HG02588 (cell line): Measurements from ENCODE around the gene ATG7.
"Not testable (repeated sequence)": the region's sequence is repeated elsewhere in the genome, so short reads cannot be mapped to it uniquely, and the experiment has no call there.

ENCODE experiments used
- ATAC-seq: cut with Tn5 transposase; IDR thresholded peaks from one replicate; pipeline ENCODE4 v1.9.1; 2021; ENCODE audit warnings: mild to moderate bottlenecking, moderate library complexity; ENCODE audit not compliant: unreplicated experiment

Gene ATG7

GRCh38 chr3:11581237-11582190 is 309.3 kb downstream of the ATG7 start:
- no peak for ATAC-seq

GRCh38 chr3:11582191-11582968 is 310.2 kb downstream of the ATG7 start:
- ATAC-seq, result no peak

- ATAC-seq, result no peak
Observed at GRCh38 chr3:11583235-11583634, 311.0 kb downstream of the ATG7 start.

GRCh38 chr3:11583638-11584046 is 311.4 kb downstream of the ATG7 start:
- no peak for ATAC-seq

GRCh38 chr3:11584570-11584969 is 312.4 kb downstream of the ATG7 start:
- no peak for ATAC-seq

- ATAC-seq, result no peak
Observed at GRCh38 chr3:11587766-11588165, 315.6 kb downstream of the ATG7 start.

GRCh38 chr3:11588338-11588737 is 316.1 kb downstream of the ATG7 start:
- no peak for ATAC-seq

GRCh38 chr3:11588755-11589154 is 316.6 kb downstream of the ATG7 start:
- ATAC-seq, result no peak

- no peak for ATAC-seq
Observed at GRCh38 chr3:11589706-11590105, 317.5 kb downstream of the ATG7 start.

GRCh38 chr3:11591002-11591355 is 318.8 kb downstream of the ATG7 start:
- no peak for ATAC-seq

- ATAC-seq, result no peak
Observed at GRCh38 chr3:11591391-11592282, 319.4 kb downstream of the ATG7 start.

- no peak for ATAC-seq
Observed at GRCh38 chr3:11592445-11593298, 320.5 kb downstream of the ATG7 start.

GRCh38 chr3:11593318-11594034 is 321.3 kb downstream of the ATG7 start:
- no peak for ATAC-seq

- not testable (repeated sequence) for ATAC-seq
Observed at GRCh38 chr3:11595024-11595423, 322.8 kb downstream of the ATG7 start.

GRCh38 chr3:11596387-11596786 is 324.2 kb downstream of the ATG7 start:
- ATAC-seq, result no peak

- ATAC-seq, result no peak
Observed at GRCh38 chr3:11600501-11601282, 328.5 kb downstream of the ATG7 start.

- peak; percentile 91 for ATAC-seq
Observed at GRCh38 chr3:11601446-11602238, 329.4 kb downstream of the ATG7 start.
